ENCODE measurements around the gene DYNC1H1.

Gene DYNC1H1

DNA sequence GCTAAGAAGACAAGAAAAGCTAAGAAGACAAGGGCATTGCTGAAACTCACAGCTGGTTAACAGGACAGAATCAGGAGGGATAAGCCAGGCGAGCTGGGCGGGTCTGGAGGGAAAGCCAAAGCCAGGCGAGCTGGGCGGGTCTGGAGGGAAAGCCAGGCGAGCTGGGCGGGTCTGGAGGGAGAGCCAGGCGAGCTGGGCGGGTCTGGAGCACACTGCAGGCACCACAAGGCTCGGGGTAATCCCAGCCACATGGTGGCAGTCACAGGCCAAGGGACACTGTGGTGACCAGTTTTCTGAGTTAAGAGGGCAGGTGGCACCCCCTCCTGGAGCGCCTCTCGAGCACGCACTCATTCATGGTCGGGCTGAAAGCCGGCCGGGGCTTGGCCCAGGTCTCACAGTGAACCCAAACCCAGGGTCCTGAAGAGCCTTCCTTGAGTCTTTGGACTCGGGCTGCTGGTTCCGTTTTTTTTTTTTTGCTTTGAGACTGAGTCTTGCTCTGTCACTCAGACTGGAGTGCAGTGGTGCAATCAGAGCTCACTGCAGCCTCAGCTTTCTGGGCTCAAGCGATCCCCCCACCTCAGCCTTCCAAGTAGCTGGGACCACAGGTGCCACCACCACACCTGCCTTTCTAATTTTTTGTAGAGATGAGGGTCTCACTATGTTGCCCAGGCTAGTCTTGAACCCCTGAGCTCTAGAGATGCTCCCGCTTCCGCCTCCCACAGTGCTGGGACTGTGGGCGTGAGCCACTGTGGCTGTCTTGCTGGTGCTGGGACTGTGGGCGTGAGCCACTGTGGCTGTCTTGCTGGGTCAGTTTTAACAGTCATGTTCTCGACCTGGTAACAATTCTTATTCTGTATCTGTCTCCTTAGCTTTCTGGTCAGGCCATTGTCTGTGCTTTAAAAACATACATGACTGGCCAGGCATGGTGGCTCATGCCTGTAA is 82.2 kb downstream of the DYNC1H1 start (continued):
- TF ChIP-seq, protein P1, sequence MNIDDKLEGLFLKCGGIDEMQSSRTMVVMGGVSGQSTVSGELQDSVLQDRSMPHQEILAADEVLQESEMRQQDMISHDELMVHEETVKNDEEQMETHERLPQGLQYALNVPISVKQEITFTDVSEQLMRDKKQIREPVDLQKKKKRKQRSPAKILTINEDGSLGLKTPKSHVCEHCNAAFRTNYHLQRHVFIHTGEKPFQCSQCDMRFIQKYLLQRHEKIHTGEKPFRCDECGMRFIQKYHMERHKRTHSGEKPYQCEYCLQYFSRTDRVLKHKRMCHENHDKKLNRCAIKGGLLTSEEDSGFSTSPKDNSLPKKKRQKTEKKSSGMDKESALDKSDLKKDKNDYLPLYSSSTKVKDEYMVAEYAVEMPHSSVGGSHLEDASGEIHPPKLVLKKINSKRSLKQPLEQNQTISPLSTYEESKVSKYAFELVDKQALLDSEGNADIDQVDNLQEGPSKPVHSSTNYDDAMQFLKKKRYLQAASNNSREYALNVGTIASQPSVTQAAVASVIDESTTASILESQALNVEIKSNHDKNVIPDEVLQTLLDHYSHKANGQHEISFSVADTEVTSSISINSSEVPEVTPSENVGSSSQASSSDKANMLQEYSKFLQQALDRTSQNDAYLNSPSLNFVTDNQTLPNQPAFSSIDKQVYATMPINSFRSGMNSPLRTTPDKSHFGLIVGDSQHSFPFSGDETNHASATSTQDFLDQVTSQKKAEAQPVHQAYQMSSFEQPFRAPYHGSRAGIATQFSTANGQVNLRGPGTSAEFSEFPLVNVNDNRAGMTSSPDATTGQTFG (tag by site-specific recombination; IDR thresholded peaks at IDR 0.05; ENCODE audit: borderline replicate concordance) = no peak
- no peak for TF ChIP-seq ZNF2 (tag by site-specific recombination; IDR thresholded peaks at IDR 0.05)
- TF ChIP-seq EGR2 (tag by site-specific recombination; IDR thresholded peaks at IDR 0.05; ENCODE audit: low read depth) = peak; percentile 78
- no peak for TF ChIP-seq ZNF23 (tag by site-specific recombination; IDR thresholded peaks at IDR 0.05; ENCODE audit: borderline replicate concordance)
- no peak for TF ChIP-seq SALL2 (tag by site-specific recombination; IDR thresholded peaks at IDR 0.05; ENCODE audit: borderline replicate concordance)
- TF ChIP-seq ZXDB (tag by site-specific recombination; IDR thresholded peaks at IDR 0.05) = no peak
- TF ChIP-seq ZBTB21 (tag by site-specific recombination; IDR thresholded peaks at IDR 0.05) = no peak
- no peak for TF ChIP-seq ZNF354C (tag by site-specific recombination; IDR thresholded peaks at IDR 0.05; ENCODE audit: borderline replicate concordance, low read depth)
- TF ChIP-seq, protein P2, sequence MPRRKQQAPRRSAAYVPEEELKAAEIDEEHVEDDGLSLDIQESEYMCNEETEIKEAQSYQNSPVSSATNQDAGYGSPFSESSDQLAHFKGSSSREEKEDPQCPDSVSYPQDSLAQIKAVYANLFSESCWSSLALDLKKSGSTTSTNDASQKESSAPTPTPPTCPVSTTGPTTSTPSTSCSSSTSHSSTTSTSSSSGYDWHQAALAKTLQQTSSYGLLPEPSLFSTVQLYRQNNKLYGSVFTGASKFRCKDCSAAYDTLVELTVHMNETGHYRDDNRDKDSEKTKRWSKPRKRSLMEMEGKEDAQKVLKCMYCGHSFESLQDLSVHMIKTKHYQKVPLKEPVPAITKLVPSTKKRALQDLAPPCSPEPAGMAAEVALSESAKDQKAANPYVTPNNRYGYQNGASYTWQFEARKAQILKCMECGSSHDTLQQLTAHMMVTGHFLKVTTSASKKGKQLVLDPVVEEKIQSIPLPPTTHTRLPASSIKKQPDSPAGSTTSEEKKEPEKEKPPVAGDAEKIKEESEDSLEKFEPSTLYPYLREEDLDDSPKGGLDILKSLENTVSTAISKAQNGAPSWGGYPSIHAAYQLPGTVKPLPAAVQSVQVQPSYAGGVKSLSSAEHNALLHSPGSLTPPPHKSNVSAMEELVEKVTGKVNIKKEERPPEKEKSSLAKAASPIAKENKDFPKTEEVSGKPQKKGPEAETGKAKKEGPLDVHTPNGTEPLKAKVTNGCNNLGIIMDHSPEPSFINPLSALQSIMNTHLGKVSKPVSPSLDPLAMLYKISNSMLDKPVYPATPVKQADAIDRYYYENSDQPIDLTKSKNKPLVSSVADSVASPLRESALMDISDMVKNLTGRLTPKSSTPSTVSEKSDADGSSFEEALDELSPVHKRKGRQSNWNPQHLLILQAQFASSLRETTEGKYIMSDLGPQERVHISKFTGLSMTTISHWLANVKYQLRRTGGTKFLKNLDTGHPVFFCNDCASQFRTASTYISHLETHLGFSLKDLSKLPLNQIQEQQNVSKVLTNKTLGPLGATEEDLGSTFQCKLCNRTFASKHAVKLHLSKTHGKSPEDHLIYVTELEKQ (tag by site-specific recombination; IDR thresholded peaks at IDR 0.05; ENCODE audit: borderline replicate concordance) = no peak
- TF ChIP-seq ZNF391 (tag by site-specific recombination; IDR thresholded peaks at IDR 0.05; ENCODE audit: borderline replicate concordance, low read depth) = no peak
- no peak for TF ChIP-seq ZNF544 (tag by site-specific recombination; IDR thresholded peaks at IDR 0.05)
- no peak for TF ChIP-seq ZNF747 (tag by site-specific recombination; IDR thresholded peaks at IDR 0.05)
- no peak for TF ChIP-seq ZNF324 (tag by site-specific recombination; IDR thresholded peaks at IDR 0.05)
- TF ChIP-seq ZFP69B (tag by site-specific recombination; IDR thresholded peaks at IDR 0.05) = no peak
- TF ChIP-seq ZFHX2 (tag by site-specific recombination; conservative IDR thresholded peaks at IDR 0.05) = peak; percentile 91
- TF ChIP-seq OSR2 (tag by site-specific recombination; IDR thresholded peaks at IDR 0.05) = no peak
- no peak for TF ChIP-seq ZBTB1 (tag by site-specific recombination; IDR thresholded peaks at IDR 0.05)
- TF ChIP-seq, protein P3, sequence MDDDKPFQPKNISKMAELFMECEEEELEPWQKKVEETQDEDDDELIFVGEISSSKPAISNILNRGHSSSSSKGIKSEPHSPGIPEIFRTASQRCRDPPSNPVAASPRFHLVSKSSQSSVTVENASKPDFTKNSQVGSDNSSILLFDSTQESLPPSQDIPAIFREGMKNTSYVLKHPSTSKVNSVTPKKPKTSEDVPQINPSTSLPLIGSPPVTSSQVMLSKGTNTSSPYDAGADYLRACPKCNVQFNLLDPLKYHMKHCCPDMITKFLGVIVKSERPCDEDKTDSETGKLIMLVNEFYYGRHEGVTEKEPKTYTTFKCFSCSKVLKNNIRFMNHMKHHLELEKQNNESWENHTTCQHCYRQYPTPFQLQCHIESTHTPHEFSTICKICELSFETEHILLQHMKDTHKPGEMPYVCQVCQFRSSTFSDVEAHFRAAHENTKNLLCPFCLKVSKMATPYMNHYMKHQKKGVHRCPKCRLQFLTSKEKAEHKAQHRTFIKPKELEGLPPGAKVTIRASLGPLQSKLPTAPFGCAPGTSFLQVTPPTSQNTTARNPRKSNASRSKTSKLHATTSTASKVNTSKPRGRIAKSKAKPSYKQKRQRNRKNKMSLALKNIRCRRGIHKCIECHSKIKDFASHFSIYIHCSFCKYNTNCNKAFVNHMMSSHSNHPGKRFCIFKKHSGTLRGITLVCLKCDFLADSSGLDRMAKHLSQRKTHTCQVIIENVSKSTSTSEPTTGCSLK (tag by site-specific recombination; IDR thresholded peaks at IDR 0.05) = no peak
- TF ChIP-seq, protein P4, sequence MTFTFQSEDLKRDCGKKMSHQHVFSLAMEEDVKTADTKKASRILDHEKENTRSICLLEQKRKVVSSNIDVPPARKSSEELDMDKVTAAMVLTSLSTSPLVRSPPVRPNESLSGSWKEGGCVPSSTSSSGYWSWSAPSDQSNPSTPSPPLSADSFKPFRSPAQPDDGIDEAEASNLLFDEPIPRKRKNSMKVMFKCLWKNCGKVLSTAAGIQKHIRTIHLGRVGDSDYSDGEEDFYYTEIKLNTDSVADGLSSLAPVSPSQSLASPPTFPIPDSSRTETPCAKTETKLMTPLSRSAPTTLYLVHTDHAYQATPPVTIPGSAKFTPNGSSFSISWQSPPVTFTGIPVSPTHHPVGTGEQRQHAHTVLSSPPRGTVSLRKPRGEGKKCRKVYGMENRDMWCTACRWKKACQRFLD (tag by site-specific recombination; IDR thresholded peaks at IDR 0.05) = no peak
- TF ChIP-seq, protein P5, sequence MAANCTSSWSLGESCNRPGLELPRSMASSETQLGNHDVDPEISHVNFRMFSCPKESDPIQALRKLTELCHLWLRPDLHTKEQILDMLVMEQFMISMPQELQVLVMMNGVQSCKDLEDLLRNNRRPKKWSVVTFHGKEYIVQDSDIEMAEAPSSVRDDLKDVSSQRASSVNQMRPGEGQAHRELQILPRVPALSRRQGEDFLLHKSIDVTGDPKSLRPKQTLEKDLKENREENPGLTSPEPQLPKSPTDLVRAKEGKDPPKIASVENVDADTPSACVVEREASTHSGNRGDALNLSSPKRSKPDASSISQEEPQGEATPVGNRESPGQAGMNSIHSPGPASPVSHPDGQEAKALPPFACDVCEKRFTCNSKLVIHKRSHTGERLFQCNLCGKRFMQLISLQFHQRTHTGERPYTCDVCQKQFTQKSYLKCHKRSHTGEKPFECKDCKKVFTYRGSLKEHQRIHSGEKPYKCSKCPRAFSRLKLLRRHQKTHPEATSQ (tag by site-specific recombination; IDR thresholded peaks at IDR 0.05) = no peak
- TF ChIP-seq, protein P6, sequence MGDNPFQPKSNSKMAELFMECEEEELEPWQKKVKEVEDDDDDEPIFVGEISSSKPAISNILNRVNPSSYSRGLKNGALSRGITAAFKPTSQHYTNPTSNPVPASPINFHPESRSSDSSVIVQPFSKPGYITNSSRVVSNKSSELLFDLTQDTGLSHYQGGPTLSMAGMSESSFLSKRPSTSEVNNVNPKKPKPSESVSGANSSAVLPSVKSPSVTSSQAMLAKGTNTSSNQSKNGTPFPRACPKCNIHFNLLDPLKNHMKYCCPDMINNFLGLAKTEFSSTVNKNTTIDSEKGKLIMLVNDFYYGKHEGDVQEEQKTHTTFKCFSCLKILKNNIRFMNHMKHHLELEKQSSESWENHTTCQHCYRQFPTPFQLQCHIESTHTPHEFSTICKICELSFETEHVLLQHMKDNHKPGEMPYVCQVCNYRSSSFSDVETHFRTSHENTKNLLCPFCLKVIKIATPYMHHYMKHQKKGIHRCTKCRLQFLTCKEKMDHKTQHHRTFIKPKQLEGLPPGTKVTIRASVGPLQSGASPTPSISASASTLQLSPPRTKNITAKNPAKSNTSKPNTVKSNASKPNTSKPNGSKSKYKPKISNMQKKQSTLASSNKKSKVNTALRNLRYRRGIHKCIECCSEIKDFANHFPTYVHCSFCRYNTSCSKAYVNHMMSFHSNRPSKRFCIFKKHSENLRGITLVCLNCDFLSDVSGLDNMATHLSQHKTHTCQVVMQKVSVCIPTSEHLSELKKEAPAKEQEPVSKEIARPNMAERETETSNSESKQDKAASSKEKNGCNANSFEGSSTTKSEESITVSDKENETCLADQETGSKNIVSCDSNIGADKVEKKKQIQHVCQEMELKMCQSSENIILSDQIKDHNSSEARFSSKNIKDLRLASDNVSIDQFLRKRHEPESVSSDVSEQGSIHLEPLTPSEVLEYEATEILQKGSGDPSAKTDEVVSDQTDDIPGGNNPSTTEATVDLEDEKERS (tag by site-specific recombination; IDR thresholded peaks at IDR 0.05) = no peak
- peak; percentile 80 for TF ChIP-seq ZBTB8A (tag by site-specific recombination; IDR thresholded peaks at IDR 0.05)
- TF ChIP-seq ZNF600 (tag by site-specific recombination; IDR thresholded peaks at IDR 0.05) = peak; percentile 90
- peak; percentile 71 for TF ChIP-seq KLF8 (tag by site-specific recombination; IDR thresholded peaks at IDR 0.05)
- no peak for TF ChIP-seq ZNF114 (tag by site-specific recombination; IDR thresholded peaks at IDR 0.05)
